ENCODE data around the gene GLI1.

The GLI1 gene

DNA sequence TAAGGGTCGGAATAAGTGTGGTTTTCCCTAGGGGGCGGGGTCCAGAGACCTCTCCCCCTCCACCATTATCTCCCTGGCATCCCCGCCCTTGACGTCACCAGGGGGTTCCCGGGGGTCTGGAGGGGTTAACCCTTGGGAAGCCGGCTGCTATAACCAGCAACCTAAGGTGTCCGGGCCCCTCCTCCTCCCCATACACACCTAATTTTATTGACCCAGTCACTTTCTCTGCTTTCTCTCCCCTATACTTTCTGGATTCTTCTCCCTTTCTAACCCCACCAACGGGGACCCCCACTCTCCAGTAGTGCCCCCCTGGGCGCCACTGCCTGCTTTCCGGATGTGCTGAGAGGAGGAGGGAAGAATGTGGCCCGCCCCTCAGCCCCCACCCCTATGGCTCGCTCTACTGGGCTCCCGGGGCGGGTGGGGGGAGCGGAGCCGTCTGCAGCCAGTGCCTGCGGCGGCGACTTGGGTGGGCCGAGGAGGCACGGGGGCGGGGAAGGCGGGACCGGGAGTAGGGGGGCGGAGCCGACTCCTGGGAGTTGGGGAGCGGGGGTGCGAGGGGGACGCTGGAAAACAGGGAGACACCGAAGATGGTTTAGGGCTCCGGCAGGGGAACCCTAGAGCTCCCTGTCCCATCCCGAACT, 1.8 kb downstream of the GLI1 start:
- no peak for DNase-seq (ENCODE audit: low read depth)

DNA sequence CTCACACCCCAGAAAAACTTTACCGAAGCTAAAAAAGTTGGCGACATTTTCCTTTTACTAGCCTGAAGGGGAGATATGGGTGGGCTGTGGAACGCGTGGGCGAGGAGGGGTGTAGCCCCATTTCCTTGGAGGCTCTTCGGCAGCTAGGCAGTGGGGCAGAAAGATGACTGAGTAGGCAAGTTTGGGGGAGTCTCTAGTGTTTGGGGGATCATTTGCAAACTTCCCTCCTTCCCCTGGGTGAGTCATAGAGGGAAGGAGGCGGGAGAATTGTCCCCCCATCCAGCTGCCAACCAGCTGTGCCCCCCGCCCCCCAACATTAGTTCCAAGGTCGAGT, 2.3 kb downstream of the GLI1 start:
- no peak for DNase-seq (ENCODE audit: low read depth)

DNA sequence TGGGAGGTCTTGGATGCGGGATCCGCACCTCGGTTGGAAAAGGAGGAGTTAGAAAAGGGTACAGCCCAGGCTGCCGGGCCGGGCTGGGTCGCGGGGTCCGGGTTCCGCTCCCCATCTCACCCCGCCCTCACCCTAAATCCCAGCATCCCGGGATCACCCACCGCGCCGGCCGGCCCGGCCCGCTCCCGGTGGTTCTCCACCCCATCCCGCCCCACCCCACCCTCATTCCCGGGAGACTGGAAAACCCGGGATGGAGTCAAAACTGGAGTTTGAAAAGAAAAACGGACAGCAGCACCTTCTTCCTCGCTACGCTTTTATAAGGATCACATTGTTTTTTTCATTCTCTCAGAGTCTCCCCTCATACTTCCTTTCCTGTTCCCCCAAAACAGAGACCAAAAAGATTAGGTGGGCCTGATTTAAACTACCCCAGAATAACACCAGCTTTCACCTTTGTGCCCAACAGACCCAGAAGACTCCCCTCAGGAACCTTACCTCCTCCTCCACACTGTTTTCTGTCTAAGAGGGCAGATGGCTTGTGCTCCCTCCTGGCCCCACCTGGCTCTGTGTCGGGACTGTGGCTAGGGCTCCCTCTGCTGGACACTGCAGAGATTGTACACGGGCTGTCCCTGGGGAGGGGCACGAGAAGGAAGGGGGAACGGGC, 2.8 kb downstream of the GLI1 start:
- peak; percentile 87 for DNase-seq (ENCODE audit: low read depth)

GRCh38 chr12:57462912-57463253, 3.3 kb downstream of the GLI1 start:
- no peak for DNase-seq (ENCODE audit: low read depth)

DNA sequence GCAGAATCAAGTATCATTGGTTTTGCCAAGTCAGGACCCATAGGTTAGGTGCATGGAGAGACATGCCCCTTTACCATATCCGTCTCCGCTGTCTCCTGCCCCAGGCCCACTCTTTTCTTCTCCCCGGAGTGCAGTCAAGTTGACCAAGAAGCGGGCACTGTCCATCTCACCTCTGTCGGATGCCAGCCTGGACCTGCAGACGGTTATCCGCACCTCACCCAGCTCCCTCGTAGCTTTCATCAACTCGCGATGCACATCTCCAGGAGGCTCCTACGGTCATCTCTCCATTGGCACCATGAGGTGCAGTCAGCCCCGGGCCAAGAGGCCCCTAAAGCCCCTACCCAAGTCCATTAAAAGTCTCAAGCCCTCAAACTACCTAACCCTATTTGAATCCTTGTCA, 5.0 kb downstream of the GLI1 start:
- DNase-seq (ENCODE audit: low read depth): no peak

GRCh38 chr12:57465030-57465746, 5.6 kb downstream of the GLI1 start:
- no peak for DNase-seq (ENCODE audit: low read depth)

DNA sequence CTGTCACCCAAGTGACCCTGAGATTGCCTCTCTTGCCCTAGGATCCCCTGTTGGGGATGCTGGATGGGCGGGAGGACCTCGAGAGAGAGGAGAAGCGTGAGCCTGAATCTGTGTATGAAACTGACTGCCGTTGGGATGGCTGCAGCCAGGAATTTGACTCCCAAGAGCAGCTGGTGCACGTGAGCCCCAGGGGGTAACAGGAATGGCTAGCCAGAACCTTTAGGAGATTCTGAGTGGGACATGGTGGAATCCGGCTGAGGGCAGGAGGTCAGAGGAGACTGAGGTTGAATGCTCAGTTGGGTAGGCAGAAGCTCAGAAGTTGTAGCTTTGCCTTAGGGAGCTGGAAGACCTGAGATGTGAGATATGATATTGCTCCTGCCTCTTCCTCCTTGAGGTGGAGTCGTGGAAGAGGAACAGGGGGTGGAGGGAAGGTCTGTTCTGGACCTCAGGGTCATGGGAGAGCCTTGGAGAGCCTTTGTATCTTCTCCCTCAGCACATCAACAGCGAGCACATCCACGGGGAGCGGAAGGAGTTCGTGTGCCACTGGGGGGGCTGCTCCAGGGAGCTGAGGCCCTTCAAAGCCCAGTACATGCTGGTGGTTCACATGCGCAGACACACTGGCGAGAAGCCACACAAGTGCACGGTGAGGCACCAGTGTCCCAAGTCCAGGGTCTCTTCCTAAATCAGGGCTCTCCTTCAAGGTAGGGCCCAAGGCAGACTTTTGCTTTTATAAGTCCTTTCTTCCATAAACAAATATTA, 6.3 kb downstream of the GLI1 start:
- DNase-seq (ENCODE audit: low read depth): no peak

DNA sequence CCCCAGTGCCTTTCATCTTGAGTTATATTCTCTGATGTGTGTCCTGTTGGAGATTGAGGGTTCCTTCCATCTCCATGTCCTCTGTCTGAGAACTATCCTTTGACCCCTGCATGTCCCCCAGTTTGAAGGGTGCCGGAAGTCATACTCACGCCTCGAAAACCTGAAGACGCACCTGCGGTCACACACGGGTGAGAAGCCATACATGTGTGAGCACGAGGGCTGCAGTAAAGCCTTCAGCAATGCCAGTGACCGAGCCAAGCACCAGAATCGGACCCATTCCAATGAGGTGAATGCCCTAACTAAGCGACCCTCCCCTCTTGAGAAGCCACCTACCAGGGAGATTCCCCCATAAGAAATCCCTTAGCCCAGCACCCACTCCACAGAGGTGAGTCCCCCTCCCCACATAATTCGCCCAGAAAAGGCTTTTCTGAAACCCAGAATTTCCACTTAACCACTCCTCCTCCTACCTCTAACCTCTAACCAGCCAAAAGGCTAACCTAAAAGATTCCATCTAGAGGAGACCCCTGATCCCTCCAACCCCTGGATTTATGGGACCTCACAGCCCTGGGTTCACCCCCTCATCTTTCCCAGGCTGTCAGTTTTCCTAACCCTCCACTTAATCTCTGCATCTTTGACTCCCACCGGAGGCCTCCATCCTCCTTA, 7.8 kb downstream of the GLI1 start:
- DNase-seq (ENCODE audit: low read depth): no peak

GRCh38 chr12:57467915-57468314, 8.3 kb downstream of the GLI1 start:
- no peak for DNase-seq (ENCODE audit: low read depth)

DNA sequence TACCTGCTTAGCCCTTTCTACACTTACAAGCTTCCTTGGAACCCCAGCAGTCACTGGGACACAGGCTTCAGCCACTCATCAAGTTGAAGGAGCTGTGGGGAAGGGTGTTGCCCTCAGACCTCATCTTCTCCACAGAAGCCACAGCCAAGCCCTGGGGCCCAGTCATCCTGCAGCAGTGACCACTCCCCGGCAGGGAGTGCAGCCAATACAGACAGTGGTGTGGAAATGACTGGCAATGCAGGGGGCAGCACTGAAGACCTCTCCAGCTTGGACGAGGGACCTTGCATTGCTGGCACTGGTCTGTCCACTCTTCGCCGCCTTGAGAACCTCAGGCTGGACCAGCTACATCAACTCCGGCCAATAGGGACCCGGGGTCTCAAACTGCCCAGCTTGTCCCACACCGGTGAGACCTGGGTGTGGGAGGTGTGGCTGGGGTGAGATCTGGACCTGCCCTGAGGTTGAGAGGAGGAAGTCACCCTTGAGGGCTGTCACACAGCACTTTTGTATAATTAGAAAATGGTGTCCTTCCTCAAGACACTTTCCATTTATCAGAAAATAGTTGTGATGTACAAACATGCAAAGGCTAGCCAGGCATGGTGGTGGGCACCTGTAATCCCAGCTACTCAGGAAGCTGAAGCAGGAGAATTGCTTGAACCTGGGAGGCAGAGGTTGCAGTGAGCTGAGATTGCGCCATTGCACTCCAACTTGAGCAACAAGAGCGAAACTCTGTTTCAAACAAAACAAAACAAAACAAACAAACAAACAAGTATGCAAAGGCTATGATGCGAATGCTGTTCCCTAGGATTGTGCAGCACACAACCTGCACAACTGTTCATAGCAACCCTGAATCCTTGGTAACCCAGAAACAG, 9.9 kb downstream of the GLI1 start:
- DNase-seq (ENCODE audit: low read depth): no peak

GRCh38 chr12:57470286-57470969, 10.8 kb downstream of the GLI1 start:
- no peak for DNase-seq (ENCODE audit: low read depth)

GRCh38 chr12:57470970-57471656, 11.5 kb downstream of the GLI1 start:
- DNase-seq (ENCODE audit: low read depth): no peak

- DNase-seq (ENCODE audit: low read depth): no peak
Observed at GRCh38 chr12:57471661-57472060, 12.1 kb downstream of the GLI1 start.

- DNase-seq (ENCODE audit: low read depth): no peak
Observed at GRCh38 chr12:57472391-57472790, 12.8 kb downstream of the GLI1 start.

DNA sequence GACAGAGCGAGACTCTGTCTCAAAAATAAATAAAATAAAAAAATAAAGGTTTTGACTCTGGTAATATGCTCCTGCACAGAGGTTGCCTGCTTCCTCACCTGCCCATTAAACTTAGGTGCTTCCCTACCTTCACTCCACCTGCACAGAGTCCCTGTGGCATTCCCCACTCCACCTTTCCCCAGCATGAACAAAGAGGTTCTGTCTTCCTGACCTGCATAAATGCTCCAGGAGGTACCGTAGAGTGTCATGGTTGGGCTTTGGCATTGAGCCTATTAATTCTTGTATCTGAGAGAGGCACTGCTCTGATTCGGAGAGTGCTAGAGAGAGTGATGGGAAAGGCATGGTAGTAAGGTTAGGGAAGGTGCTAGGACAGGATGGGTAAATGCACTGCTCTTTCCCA, 13.8 kb downstream of the GLI1 start:
- no peak for DNase-seq (ENCODE audit: low read depth)

DNA sequence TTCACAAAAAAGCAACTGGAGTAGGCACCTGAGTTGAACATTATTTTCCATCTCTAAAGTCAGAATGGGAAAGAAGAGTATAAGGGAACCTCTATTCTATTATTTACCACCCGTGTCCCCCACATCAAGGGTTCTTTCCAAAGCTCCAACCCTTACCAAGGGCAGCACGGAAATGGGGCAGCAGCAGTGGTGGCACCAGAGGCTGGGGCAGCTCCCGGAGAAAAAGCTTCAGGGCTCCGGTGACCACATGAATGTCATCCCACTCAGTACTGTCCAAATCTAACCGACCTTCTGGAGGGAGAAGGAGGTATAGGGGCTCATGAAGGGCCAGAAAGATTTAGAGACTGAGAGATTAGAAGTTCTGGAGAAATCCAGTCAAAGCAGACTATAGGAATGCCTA, 14.3 kb downstream of the GLI1 start:
- DNase-seq (ENCODE audit: low read depth): no peak

DNA sequence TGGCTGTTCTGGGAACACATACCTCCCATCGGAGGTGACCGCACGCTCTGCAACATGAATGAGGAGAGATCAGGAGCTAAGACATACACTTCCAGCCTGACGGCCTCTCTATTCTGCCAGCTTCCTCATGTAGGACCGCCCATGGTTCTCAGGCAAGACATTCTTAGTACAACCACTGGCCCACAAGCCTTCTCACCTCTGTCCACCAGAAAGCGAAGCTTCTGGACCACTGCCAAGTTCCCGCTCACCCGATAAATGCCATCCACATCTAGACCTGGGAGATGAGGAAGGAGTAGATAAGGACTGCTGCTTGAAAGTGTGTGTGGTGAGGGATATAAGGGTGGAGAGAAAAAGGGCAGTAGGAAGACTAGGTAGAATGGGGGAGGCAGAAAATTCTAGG, 14.8 kb downstream of the GLI1 start:
- DNase-seq (ENCODE audit: low read depth): no peak

GRCh38 chr12:57474862-57475261, 15.3 kb downstream of the GLI1 start:
- no peak for DNase-seq (ENCODE audit: low read depth)

DNA sequence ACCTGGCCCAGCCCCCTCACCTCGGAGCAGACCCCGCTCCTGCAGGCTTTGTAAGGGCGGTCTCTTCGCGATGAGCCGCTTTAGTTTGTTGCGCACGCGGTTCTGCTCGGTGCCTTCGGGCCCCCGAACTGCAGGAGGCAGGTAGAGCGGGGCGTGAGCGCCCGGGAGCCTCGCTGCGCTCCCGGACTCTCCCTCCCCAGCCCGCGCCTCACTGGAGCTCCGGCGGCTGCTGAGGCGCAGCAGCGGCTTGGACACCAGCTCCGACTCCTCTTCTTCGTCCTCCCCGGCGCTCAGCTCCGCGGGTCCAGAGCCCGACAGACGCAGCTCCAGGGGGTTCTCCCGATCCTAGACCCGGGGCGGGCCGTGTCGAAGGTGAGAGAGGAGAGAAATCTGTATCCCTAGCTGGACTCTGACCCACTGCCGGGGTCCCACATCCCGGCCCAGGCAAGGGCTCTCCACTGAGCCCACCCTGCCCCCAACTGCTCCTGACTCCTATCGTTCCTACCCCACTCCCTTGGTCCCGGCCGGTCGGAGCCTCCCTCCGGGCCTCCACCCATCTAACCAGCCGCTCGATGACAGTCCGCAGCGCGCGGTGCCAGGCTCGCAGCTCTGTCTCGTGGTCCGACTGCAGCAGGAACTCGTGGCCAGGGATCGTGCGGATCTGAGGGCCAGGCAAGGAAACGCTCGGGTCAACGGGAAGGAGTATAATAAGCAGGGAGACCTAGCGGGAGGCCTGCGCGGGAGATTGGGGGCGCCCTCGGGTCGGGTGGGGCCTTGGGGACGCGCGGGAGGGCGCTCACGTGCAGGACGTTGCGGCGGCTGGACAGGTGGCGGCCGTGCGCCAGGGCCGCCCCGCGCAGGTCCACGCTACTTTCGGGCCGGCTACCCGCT, 15.9 kb downstream of the GLI1 start:
- no peak for DNase-seq (ENCODE audit: low read depth)
